Measurements from ENCODE around the gene CENPA.

CENPA gene

GRCh38 chr2:26840937-26841610 is 55.2 kb downstream of the CENPA start:
- DNase-seq (ENCODE audit: extremely low spot score): no peak
- POLR2A ChIA-PET: no interaction called here
- CTCF ChIA-PET: no interaction called here
- no peak for TF ChIP-seq CTCF (IDR thresholded peaks at IDR 0.05; ENCODE audit: control extremely low read depth, extremely low read depth, low read depth, missing control alignments)

GRCh38 chr2:26843041-26843440 is 57.2 kb downstream of the CENPA start:
- CTCF ChIA-PET: interaction anchor here (1.9 to 6.5 kb wide), 2 partner anchors 28 to 99 kb away, joined by 4 to 103 read pairs; no protein-coding TSS in a partner anchor

More at GRCh38 chr2:26843041-26843440, 57.2 kb downstream of the CENPA start:
- POLR2A ChIA-PET: no interaction called here
- TF ChIP-seq CTCF (IDR thresholded peaks at IDR 0.05; ENCODE audit: control extremely low read depth, extremely low read depth, low read depth, missing control alignments): no peak
- no peak for DNase-seq (ENCODE audit: extremely low spot score)
